ENCODE results near the gene SFT2D2. TPM values are rescaled to one million over a fixed set of nuclear protein-coding genes. Genes with fewer than 3 reads are reported as not detected.

SFT2D2 gene
- polyA plus RNA-seq, 1 donor (not counting 4 experiments of a cell fraction or from before 2014, with no cell fraction given): 27.6 TPM

DNA sequence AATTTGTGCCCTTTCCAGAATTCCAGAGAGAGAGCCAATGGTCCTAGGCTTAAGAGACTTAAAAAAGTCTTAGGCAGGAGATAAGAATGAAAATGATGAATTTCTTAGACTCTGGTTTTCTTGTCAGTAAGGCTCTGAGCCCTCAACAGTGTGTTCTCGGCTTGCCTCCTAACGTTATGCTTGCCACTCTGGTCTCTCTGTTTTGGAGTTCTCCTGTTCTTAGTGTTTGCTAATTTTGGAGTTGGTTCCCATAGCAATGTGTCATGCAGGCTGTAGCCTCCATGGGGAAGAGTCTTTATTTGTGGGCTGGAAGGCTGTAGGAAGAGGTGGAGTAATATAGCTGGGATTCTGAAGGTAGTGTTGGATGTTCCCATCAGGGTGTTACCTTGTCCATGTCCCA, 74.8 kb downstream of the SFT2D2 start:
- H4K20me1 ChIP-seq (ENCODE audit: control insufficient read depth, extremely low read depth, insufficient read depth, low read length): no peaks in the 10 kb centered on the region
- H3K4me2 ChIP-seq (ENCODE audit: control insufficient read depth, extremely low read depth, insufficient read depth, low read depth, low read length): no peak overlapping the region
- no peak for DNase-seq (ENCODE audit: low read depth, low spot score)
- H3K9ac ChIP-seq (ENCODE audit: control insufficient read depth, extremely low read depth, insufficient read depth, low read length): no peak overlapping the region
- H3K9me3 ChIP-seq (ENCODE audit: control insufficient read depth, low read depth, low read length): no peaks in the 10 kb centered on the region
- H2AFZ ChIP-seq (ENCODE audit: control insufficient read depth, low read length): peak overlapping the region; percentile 21
- H3K27me3 ChIP-seq (ENCODE audit: control insufficient read depth, extremely low read depth, insufficient read depth, low read length): no peaks in the 10 kb centered on the region
- H3K79me2 ChIP-seq (ENCODE audit: control insufficient read depth, insufficient read depth, low read length): no peaks in the 10 kb centered on the region
- no peak overlapping the region for H3K4me3 ChIP-seq (ENCODE audit: control insufficient read depth in 2 of 3, extremely low read depth in 1 of 3, insufficient read depth in 2 of 3, low read depth in 1 of 3, low read length in 3 of 3)
- peak; percentile 62 for FAIRE-seq
- peaks cover 40% of the 10 kb centered on the region for H3K4me1 ChIP-seq (ENCODE audit: control insufficient read depth, extremely low read depth, insufficient read depth, low read length)
- TF ChIP-seq EZH2 (IDR thresholded peaks at IDR 0.05; ENCODE audit: low read length): no peak
- TF ChIP-seq, protein P1, sequence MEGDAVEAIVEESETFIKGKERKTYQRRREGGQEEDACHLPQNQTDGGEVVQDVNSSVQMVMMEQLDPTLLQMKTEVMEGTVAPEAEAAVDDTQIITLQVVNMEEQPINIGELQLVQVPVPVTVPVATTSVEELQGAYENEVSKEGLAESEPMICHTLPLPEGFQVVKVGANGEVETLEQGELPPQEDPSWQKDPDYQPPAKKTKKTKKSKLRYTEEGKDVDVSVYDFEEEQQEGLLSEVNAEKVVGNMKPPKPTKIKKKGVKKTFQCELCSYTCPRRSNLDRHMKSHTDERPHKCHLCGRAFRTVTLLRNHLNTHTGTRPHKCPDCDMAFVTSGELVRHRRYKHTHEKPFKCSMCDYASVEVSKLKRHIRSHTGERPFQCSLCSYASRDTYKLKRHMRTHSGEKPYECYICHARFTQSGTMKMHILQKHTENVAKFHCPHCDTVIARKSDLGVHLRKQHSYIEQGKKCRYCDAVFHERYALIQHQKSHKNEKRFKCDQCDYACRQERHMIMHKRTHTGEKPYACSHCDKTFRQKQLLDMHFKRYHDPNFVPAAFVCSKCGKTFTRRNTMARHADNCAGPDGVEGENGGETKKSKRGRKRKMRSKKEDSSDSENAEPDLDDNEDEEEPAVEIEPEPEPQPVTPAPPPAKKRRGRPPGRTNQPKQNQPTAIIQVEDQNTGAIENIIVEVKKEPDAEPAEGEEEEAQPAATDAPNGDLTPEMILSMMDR (optimal IDR thresholded peaks at IDR 0.05 in 1 of 3, IDR thresholded peaks at IDR 0.05 in 1 of 3, conservative IDR thresholded peaks at IDR 0.05 in 1 of 3; ENCODE audit: extremely low read depth in 1 of 3, insufficient read depth in 2 of 3, low read length in 3 of 3): no peak
- dilution Hi-C loops (cut with MboI; ENCODE audit: extremely low pct_ligation_motif_present, low sequenced_read_pairs): no loop called here
- H3K36me3 ChIP-seq (ENCODE audit: control insufficient read depth in 2 of 2, extremely low read depth in 1 of 2, insufficient read depth in 2 of 2, low read length in 2 of 2): no peaks in the 10 kb centered on the region
- H3K9me1 ChIP-seq (ENCODE audit: control insufficient read depth, extremely low read depth, insufficient read depth, low read length): no peaks in the 10 kb centered on the region
- peak overlapping the region; percentile 88 for H3K27ac ChIP-seq (ENCODE audit: control insufficient read depth, insufficient read depth, low read length)

DNA sequence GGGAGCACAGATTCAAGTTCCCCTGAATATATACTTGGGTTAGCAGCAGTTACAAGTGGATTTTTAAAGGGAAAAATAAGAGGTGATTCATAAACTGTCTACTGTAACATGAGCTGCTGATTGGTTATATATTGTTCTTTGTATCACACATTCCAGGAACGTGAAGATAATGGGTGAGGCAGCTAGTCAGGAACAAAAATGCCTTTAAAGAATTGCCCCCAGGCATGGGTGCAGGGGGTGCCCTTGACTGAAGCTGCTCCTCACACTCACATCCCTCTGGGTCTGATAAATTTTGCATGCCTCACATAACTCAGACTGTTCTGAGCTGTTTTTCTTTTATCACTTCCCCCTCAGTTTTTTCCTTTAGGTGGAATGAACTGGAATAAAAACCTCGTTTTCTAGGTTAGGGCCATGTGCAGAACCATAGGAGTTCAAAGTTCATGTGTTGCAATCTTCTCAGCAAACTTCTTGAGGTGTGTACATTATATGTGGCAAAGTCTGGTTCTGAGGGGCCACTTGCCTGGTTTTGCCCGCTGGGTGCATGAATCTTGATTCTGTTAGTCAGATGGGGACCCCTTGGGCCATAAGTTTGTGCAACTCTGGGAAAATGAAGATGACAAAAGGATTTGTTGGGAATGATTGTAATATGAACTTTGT, 76.0 kb downstream of the SFT2D2 start:
- no peaks in the 10 kb centered on the region for H3K79me2 ChIP-seq (ENCODE audit: control insufficient read depth, insufficient read depth, low read length)
- H3K9me1 ChIP-seq (ENCODE audit: control insufficient read depth, extremely low read depth, insufficient read depth, low read length): no peaks in the 10 kb centered on the region
- H3K4me1 ChIP-seq (ENCODE audit: control insufficient read depth, extremely low read depth, insufficient read depth, low read length): peaks cover 40% of the 10 kb centered on the region
- no peak for TF ChIP-seq EZH2 (IDR thresholded peaks at IDR 0.05; ENCODE audit: low read length)
- TF ChIP-seq, protein P1 (optimal IDR thresholded peaks at IDR 0.05 in 1 of 3, IDR thresholded peaks at IDR 0.05 in 1 of 3, conservative IDR thresholded peaks at IDR 0.05 in 1 of 3; ENCODE audit: extremely low read depth in 1 of 3, insufficient read depth in 2 of 3, low read length in 3 of 3): no peak
- dilution Hi-C loops (cut with MboI; ENCODE audit: extremely low pct_ligation_motif_present, low sequenced_read_pairs): no loop called here
- H3K27ac ChIP-seq (ENCODE audit: control insufficient read depth, insufficient read depth, low read length): peak overlapping the region; percentile 88
- DNase-seq (ENCODE audit: low read depth, low spot score): peak; percentile 96
- no peaks in the 10 kb centered on the region for H3K36me3 ChIP-seq (ENCODE audit: control insufficient read depth in 2 of 2, extremely low read depth in 1 of 2, insufficient read depth in 2 of 2, low read length in 2 of 2)
- H3K4me3 ChIP-seq (ENCODE audit: control insufficient read depth in 2 of 3, extremely low read depth in 1 of 3, insufficient read depth in 2 of 3, low read depth in 1 of 3, low read length in 3 of 3): no peak overlapping the region
- FAIRE-seq: peak; percentile 94
- no peaks in the 10 kb centered on the region for H3K27me3 ChIP-seq (ENCODE audit: control insufficient read depth, extremely low read depth, insufficient read depth, low read length)
- H2AFZ ChIP-seq (ENCODE audit: control insufficient read depth, low read length): peak overlapping the region; percentile 23
- no peaks in the 10 kb centered on the region for H3K9me3 ChIP-seq (ENCODE audit: control insufficient read depth, low read depth, low read length)
- H3K9ac ChIP-seq (ENCODE audit: control insufficient read depth, extremely low read depth, insufficient read depth, low read length): peak overlapping the region; percentile 68
- no peaks in the 10 kb centered on the region for H4K20me1 ChIP-seq (ENCODE audit: control insufficient read depth, extremely low read depth, insufficient read depth, low read length)
- peak overlapping the region; percentile 55 for H3K4me2 ChIP-seq (ENCODE audit: control insufficient read depth, extremely low read depth, insufficient read depth, low read depth, low read length)

Small RNAs within 50 kb of the gene (small RNA-seq; reads per million reads assigned to genes)
- 0 reads per million in 3 experiments for gene AL021397.1 (ENCODE audit: insufficient read length in 3 of 3, low read depth in 3 of 3, low replicate concordance in 1 of 3)
- 0 reads per million in 3 experiments for gene RNU6-1310P (ENCODE audit: insufficient read length in 3 of 3, low read depth in 3 of 3, low replicate concordance in 1 of 3)

Other genes with a start within 250 kb of the SFT2D2 start
- gene GPR161, start 89.1 kb upstream of the SFT2D2 start, polyA plus RNA-seq: 7.8 to 11.6 TPM (median 9.1 TPM) in 3 replicates
- gene TIPRL, start 47.0 kb upstream of the SFT2D2 start, polyA plus RNA-seq: 27.2 to 62.5 TPM (median 31.3 TPM) in 3 replicates
- 0.65 to 1.2 TPM (median 0.93 TPM) in 3 replicates for gene TBX19, start 54.9 kb downstream of the SFT2D2 start, polyA plus RNA-seq

Measured in keratinocyte (primary cell).